HepG2 (cell line): Measurements from ENCODE around the gene TSPAN11.

ENCODE experiments used
- CHD2 ChIP-seq: IDR thresholded peaks from 2 replicates; pipeline ENCODE4 v1.6.1; 2011; ENCODE audit warnings: low read depth, low read length, improper control_type of control experiment
- CTCF ChIP-seq: sonication (generic); formaldehyde crosslinking; IDR thresholded peaks from 2 replicates; pipeline ENCODE4 v1.5.0; 2020; ENCODE audit warnings: mild to moderate bottlenecking, missing genetic modification reagents, moderate library complexity
- EZH2 ChIP-seq: conservative IDR thresholded peaks from 2 replicates; pipeline ENCODE4 v1.6.1; 2012; ENCODE audit warnings: mild to moderate bottlenecking, low read depth, low read length, moderate library complexity
- FOSL1 ChIP-seq: sonication (generic); formaldehyde crosslinking; IDR thresholded peaks from 2 replicates; pipeline ENCODE4 v1.9.0; 2021; ENCODE audit warnings: missing genetic modification reagents, borderline replicate concordance
- MAF1 ChIP-seq: sonication (generic); formaldehyde crosslinking; IDR thresholded peaks from 2 replicates; pipeline ENCODE4 v1.5.0; 2020; ENCODE audit warnings: missing genetic modification reagents, borderline replicate concordance
- MTA1 ChIP-seq: sonication (generic); formaldehyde crosslinking; IDR thresholded peaks from 2 replicates; pipeline ENCODE4 v1.4.0; 2020; ENCODE audit warnings: missing genetic modification reagents, mild to moderate bottlenecking, borderline replicate concordance
- RAD21 ChIP-seq: fragments of 450-650 bp; formaldehyde crosslinking; IDR thresholded peaks from 2 replicates; pipeline ENCODE4 v1.5.0; 2020; ENCODE audit warnings: mild to moderate bottlenecking
- TFE3 ChIP-seq: IDR thresholded peaks from 2 replicates; pipeline ENCODE4 v1.6.1; 2016
- YEATS2 ChIP-seq: sonication (generic); formaldehyde crosslinking; IDR thresholded peaks from 2 replicates; pipeline ENCODE4 v1.4.0; 2020; ENCODE audit warnings: missing genetic modification reagents, borderline replicate concordance

GRCh38 chr12:30959778-30960177 is 33.2 kb downstream of the TSPAN11 start:
- no peak for TF ChIP-seq MAF1 (CRISPR knock-in tag)
- no peak for TF ChIP-seq CHD2
- TF ChIP-seq EZH2: no peak
- no peak for TF ChIP-seq TFE3 (CRISPR knock-in tag)
- no peak for TF ChIP-seq RAD21 (CRISPR knock-in tag)
- no peak for TF ChIP-seq CTCF (CRISPR knock-in tag)
- TF ChIP-seq YEATS2: no peak
- no peak for TF ChIP-seq FOSL1 (CRISPR knock-in tag)
- no peak for TF ChIP-seq MTA1 (CRISPR knock-in tag)
